Uterus (tissue), 4 donors: ENCODE results near the gene ASB1. TPM values are rescaled to one million over a fixed set of nuclear protein-coding genes. Genes with fewer than 3 reads are reported as not detected.

Experiments used
- DNase-seq, 2 donors: peaks; one replicate each; pipeline ENCODE4 v3.0.0-alpha.2; 2019 to 2020
- H3K27ac ChIP-seq, 2 donors: fragments of 200-600 bp; sonication (generic); 1 replicate in 1 of 2; 2 replicates in 1 of 2; pipeline ENCODE4 v1.5.1; 2016 to 2018
- H3K27me3 ChIP-seq, 2 donors: fragments of 200-600 bp; sonication (generic); one replicate each; pipeline ENCODE4 v1.5.1; 2018 to 2019; ENCODE audit warnings: control low read depth in 1 of 2
- H3K36me3 ChIP-seq, 2 donors: fragments of 200-600 bp; sonication (generic); one replicate each; pipeline ENCODE4 v1.5.1; 2019; ENCODE audit warnings: control low read depth in 1 of 2
- H3K4me1 ChIP-seq, 2 donors: fragments of 200-600 bp; sonication (generic); one replicate each; pipeline ENCODE4 v1.5.1; 2018 to 2019; ENCODE audit warnings: control low read depth in 1 of 2
- H3K4me3 ChIP-seq, 2 donors: fragments of 200-600 bp; sonication (generic); 1 replicate in 1 of 2; 2 replicates in 1 of 2; pipeline ENCODE4 v1.5.1; 2018 to 2019; ENCODE audit warnings: mild to moderate bottlenecking in 1 of 2
- H3K9me3 ChIP-seq, 2 donors: fragments of 200-600 bp; sonication (generic); one replicate each; pipeline ENCODE4 v1.5.1; 2019; ENCODE audit warnings: control low read depth in 1 of 2
- CTCF ChIP-seq, 4 experiments: fragments of 200-600 bp in 2 of 4; fragments of 450-650 bp in 2 of 4; sonication (generic) in 2 of 4; IDR thresholded peaks; one replicate each; pipeline ENCODE4 v1.5.1; 2016 to 2019; ENCODE audit warnings: antibody characterized with exemption in 4 of 4, mild to moderate bottlenecking in 2 of 4, moderate library complexity in 1 of 4
- POLR2A ChIP-seq, 2 donors: fragments of 450-650 bp; IDR thresholded peaks; one replicate each; pipeline ENCODE4 v1.6.1; 2016; ENCODE audit warnings: antibody characterized with exemption in 2 of 2, mild to moderate bottlenecking in 1 of 2, moderate library complexity in 1 of 2
- intact Hi-C: fragments of 100-400 bp; cut with DNase I; formaldehyde crosslinking; loops from one replicate; pipeline ENCODE4 v1.15.1; 2023; ENCODE audit warnings: low total_unique reads
- total RNA-seq, 4 donors: library from RNA; depleted of rRNA in 3 of 4; stranded (reverse); fragments of >200 nt in 3 of 4; gene quantifications; one replicate each; pipeline versions ENCODE4 v1.1.0 to v1.2.4, GENCODE V29; 2014 to 2023
- donor health status: DM: yes; HTN: yes; CAD: no.

ASB1 gene
- total RNA-seq, 4 donors from 2014 or later: 4.9 to 40.5 (median 18.6) TPM

DNA sequence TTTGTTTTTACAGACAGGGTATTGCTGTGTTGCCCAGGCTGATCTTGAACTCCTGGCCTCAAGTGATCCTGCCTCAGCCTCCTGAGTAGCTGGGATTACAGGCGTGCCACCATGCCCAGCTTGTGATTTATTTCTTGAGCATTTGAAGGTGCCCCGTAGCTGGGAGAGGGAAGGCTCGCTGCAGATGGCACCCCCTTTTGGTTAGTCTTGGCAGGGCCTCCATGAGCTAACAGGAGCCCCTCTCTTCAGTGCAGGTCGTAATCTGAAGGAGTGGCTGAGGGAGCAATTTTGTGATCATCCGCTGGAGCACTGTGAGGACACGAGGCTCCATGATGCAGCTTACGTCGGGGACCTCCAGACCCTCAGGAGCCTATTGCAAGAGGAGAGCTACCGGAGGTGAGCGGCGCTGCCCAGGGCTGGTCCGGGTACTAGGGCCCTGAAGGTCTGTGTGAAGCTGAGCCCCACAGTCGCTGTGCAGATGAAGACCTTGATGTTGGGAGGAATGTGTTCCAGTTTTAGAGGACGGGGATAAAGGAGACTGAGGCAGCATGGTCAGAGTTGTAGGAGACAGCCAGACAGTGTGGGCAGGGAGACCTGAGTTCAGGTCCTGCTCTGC lies 6.7 kb downstream of the ASB1 start:
- H3K4me1 ChIP-seq: no peaks in the 10 kb centered on the region
- H3K4me3 ChIP-seq: no peak overlapping the region
- no peak overlapping the region for H3K27ac ChIP-seq
- DNase-seq: no peak
- peaks cover 0 to 5% of the 10 kb centered on the region in 2 donors for H3K9me3 ChIP-seq
- no peaks in the 10 kb centered on the region for H3K27me3 ChIP-seq
- TF ChIP-seq CTCF (IDR thresholded peaks at IDR 0.05) (no peak), POLR2A (IDR thresholded peaks at IDR 0.05) (no peak)
- H3K36me3 ChIP-seq: no peaks in the 10 kb centered on the region
- intact Hi-C loops: no loop called here

DNA sequence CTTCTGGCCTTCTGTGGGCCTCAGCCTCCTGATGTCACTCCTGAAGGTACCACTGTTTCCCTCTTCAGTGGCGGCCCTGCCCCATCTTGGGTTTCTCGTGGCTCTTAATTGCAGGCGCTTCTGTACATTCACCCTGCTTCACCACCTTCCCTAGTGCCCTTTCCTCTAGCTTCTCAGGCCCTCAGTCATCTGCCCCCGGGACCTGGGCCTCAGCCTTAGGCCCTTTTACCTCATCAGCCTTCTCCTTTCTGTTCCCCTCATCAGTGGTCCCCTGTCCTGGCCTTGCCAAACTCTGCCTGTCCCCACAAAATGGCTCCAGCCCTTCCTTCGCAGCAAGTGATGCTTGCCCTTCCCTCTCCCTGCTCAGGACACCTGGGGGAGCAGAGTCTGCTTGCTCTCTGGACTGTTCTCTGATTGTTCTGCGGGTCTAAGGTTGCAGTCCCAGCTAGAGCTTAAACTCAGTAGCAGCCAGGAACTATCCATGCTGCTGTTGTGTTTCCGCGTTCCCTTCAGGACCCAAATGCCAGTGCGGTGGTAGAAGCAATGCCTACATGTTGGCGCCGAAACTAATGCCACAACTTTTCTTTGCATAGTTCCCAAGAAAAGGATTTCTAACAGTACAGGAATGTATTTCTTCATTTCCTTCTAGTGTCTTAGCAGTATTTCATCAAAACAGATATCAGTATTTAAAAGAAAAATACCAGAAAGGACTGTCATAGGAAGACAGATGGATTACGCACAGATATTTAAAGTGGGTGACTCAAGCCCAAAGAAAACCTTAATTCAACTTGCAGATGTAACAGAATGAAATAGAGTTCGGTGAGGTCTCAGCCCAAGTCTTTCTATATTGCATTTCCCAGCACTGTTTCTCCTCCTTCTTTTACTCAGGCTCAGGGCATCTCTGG lies 7.5 kb downstream of the ASB1 start:
- H3K27me3 ChIP-seq: no peaks in the 10 kb centered on the region
- TF ChIP-seq CTCF (IDR thresholded peaks at IDR 0.05) (no peak), POLR2A (IDR thresholded peaks at IDR 0.05) (no peak)
- H3K4me3 ChIP-seq: no peak overlapping the region
- H3K27ac ChIP-seq: no peak overlapping the region
- DNase-seq: no peak
- H3K4me1 ChIP-seq: no peaks in the 10 kb centered on the region
- H3K9me3 ChIP-seq: peaks cover 0 to 5% of the 10 kb centered on the region in 2 donors
- intact Hi-C loops: no loop called here
- no peaks in the 10 kb centered on the region for H3K36me3 ChIP-seq

- H3K27ac ChIP-seq: no peak overlapping the region
- peaks cover 0 to 5% of the 10 kb centered on the region in 2 donors for H3K9me3 ChIP-seq
- intact Hi-C loops: no loop called here
- no peaks in the 10 kb centered on the region for H3K36me3 ChIP-seq
- H3K4me1 ChIP-seq: no peaks in the 10 kb centered on the region
- no peak for TF ChIP-seq POLR2A (IDR thresholded peaks at IDR 0.05)
- TF ChIP-seq CTCF (IDR thresholded peaks at IDR 0.05): no peak
- no peak for DNase-seq
- H3K27me3 ChIP-seq: no peaks in the 10 kb centered on the region
- H3K4me3 ChIP-seq: no peak overlapping the region
Measured at GRCh38 chr2:238434846-238435751, 8.4 kb downstream of the ASB1 start.

GRCh38 chr2:238435752-238436096 lies 9.0 kb downstream of the ASB1 start:
- H3K27ac ChIP-seq: no peak overlapping the region
- peaks cover 0 to 3% of the 10 kb centered on the region in 2 donors for H3K9me3 ChIP-seq
- H3K4me1 ChIP-seq: no peaks in the 10 kb centered on the region
- intact Hi-C loops: no loop called here
- H3K36me3 ChIP-seq: no peaks in the 10 kb centered on the region
- no peaks in the 10 kb centered on the region for H3K27me3 ChIP-seq
- DNase-seq: no peak
- TF ChIP-seq POLR2A (IDR thresholded peaks at IDR 0.05): no peak
- no peak for TF ChIP-seq CTCF (IDR thresholded peaks at IDR 0.05)
- H3K4me3 ChIP-seq: no peak overlapping the region
